IMR-90 (cell line): ENCODE results near the gene TSKS. TPM values are rescaled to one million over a fixed set of nuclear protein-coding genes. Genes with fewer than 3 reads are reported as not detected.

Source experiments
- ATAC-seq: fragments of 200-7000 bp; cut with Tn5 transposase; 2 replicates; pipeline ENCODE4 v1.9.1; 2020; ENCODE audit warnings: low read depth, mild to moderate bottlenecking, moderate library complexity
- BruUV-seq: library from RNA; stranded (reverse); fragments of 400-500 nt; replicated peaks from 2 replicates; lab custom pipeline; 2021; lab: Mats Ljungman, UMichigan
- CTCF ChIA-PET: fragments of 300-600 bp; formaldehyde crosslinking; extraction: SDS; loops from one replicate; lab custom pipeline; 2021; ENCODE audit warnings: antibody characterized with exemption; lab: Yijun Ruan, JAX
- POLR2A ChIA-PET: fragments of 300-600 bp; sonication (Branson Sonifier 250); formaldehyde crosslinking; loops from one replicate; lab custom pipeline; 2022; ENCODE audit warnings: antibody characterized with exemption; ENCODE audit not compliant: unreplicated experiment; lab: Charles Lee
- DNase-seq: peaks from one replicate; pipeline ENCODE4 v3.0.0; 2013
- H2AFZ ChIP-seq: replicated peaks from 2 replicates; pipeline ENCODE3; 2013; ENCODE audit warnings: low read length, mild to moderate bottlenecking; ENCODE audit not compliant: poor library complexity
- H2AK5ac ChIP-seq: 2 replicates; pipeline ENCODE4 v1.6.1; 2013; ENCODE audit warnings: low read depth, low read length, inconsistent platforms
- H2AK9ac ChIP-seq: replicated peaks from 2 replicates; pipeline ENCODE3; 2013; ENCODE audit warnings: mild to moderate bottlenecking, low read depth, low read length, moderate library complexity; ENCODE audit not compliant: poor library complexity
- H2BK120ac ChIP-seq: 2 replicates; pipeline ENCODE4 v1.6.1; 2013; ENCODE audit warnings: low read depth, low read length, inconsistent platforms
- H2BK15ac ChIP-seq: 3 replicates; pipeline ENCODE4 v1.6.1; 2013; ENCODE audit warnings: low read depth, low read length, inconsistent platforms
- H2BK20ac ChIP-seq: 2 replicates; pipeline ENCODE4 v1.6.1; 2013; ENCODE audit warnings: low read depth, mild to moderate bottlenecking, inconsistent platforms, low read length, moderate library complexity
- H2BK5ac ChIP-seq: 2 replicates; pipeline ENCODE4 v1.6.1; 2013; ENCODE audit warnings: mild to moderate bottlenecking, low read depth, low read length, inconsistent platforms; ENCODE audit not compliant: poor library complexity, severe bottlenecking
- H3K14ac ChIP-seq: replicated peaks from 2 replicates; pipeline ENCODE4 v1.6.1; 2013; ENCODE audit warnings: low read depth, low read length, inconsistent platforms
- H3K18ac ChIP-seq: 2 replicates; pipeline ENCODE4 v1.6.1; 2013; ENCODE audit warnings: low read depth, low read length, control low read depth
- H3K23ac ChIP-seq: 2 replicates; pipeline ENCODE4 v1.6.1; 2013; ENCODE audit warnings: low read depth, low read length, inconsistent platforms
- H3K27ac ChIP-seq: 2 replicates; pipeline ENCODE4 v1.5.1; 2013; ENCODE audit warnings: mild to moderate bottlenecking, control low read depth, low read length; ENCODE audit not compliant: insufficient read depth
- H3K27me3 ChIP-seq: 2 replicates; pipeline ENCODE4 v1.6.1; 2013; ENCODE audit warnings: low read length; ENCODE audit not compliant: control insufficient read depth, insufficient read depth
- H3K36me3 ChIP-seq: 2 replicates; pipeline ENCODE4 v1.6.1; 2013; ENCODE audit warnings: low read length, mixed read lengths; ENCODE audit not compliant: control insufficient read depth, insufficient read depth
- H3K4ac ChIP-seq: 2 replicates; pipeline ENCODE4 v1.6.1; 2013; ENCODE audit warnings: low read depth, low read length, inconsistent platforms
- H3K4me1 ChIP-seq: 2 replicates; pipeline ENCODE4 v1.6.1; 2013; ENCODE audit warnings: low read length, mixed read lengths; ENCODE audit not compliant: control insufficient read depth, insufficient read depth
- H3K4me2 ChIP-seq: 2 replicates; pipeline ENCODE4 v1.6.1; 2013; ENCODE audit warnings: low read depth, mild to moderate bottlenecking, control low read depth, low read length, moderate library complexity
- H3K4me3 ChIP-seq: 2 replicates; pipeline ENCODE4 v1.5.1; 2013; ENCODE audit warnings: low read depth, mild to moderate bottlenecking, control low read depth, low read length, moderate library complexity; ENCODE audit not compliant: insufficient read depth
- H3K56ac ChIP-seq: 2 replicates; pipeline ENCODE4 v1.6.1; 2013; ENCODE audit warnings: low read length, inconsistent platforms; ENCODE audit not compliant: insufficient read depth; ENCODE audit errors: extremely low read depth
- H3K79me1 ChIP-seq, 2 experiments: 2 replicates each; pipeline ENCODE4 v1.6.1; 2013; ENCODE audit warnings: low read length in 2 of 2, inconsistent platforms in 1 of 2, low read depth in 1 of 2
- H3K9ac ChIP-seq: 2 replicates; pipeline ENCODE4 v1.6.1; 2013; ENCODE audit warnings: low read depth, low read length, control low read depth
- H3K9me1 ChIP-seq: 2 replicates; pipeline ENCODE4 v1.6.1; 2013; ENCODE audit warnings: low read length, inconsistent platforms; ENCODE audit not compliant: insufficient read depth
- H3K9me3 ChIP-seq: 2 replicates; pipeline ENCODE4 v1.6.1; 2013; ENCODE audit warnings: low read length; ENCODE audit not compliant: control insufficient read depth, insufficient read depth
- H4K20me1 ChIP-seq: 2 replicates; pipeline ENCODE4 v1.6.1; 2013; ENCODE audit warnings: low read length, inconsistent platforms; ENCODE audit not compliant: insufficient read depth
- H4K5ac ChIP-seq: 2 replicates; pipeline ENCODE4 v1.6.1; 2013; ENCODE audit warnings: mild to moderate bottlenecking, low read depth, low read length, control low read depth
- H4K8ac ChIP-seq, 2 experiments: 2 replicates each; pipeline ENCODE4 v1.6.1; 2013; ENCODE audit warnings: low read depth in 2 of 2, low read length in 2 of 2, control low read depth in 1 of 2, inconsistent platforms in 1 of 2
- H4K91ac ChIP-seq: 2 replicates; pipeline ENCODE4 v1.6.1; 2013; ENCODE audit warnings: low read depth, low read length, inconsistent platforms; ENCODE audit not compliant: insufficient read depth
- BHLHE40 ChIP-seq: fragments of 150-350 bp; IDR thresholded peaks from 2 replicates; pipeline ENCODE4 v1.6.1; 2016; ENCODE audit warnings: mild to moderate bottlenecking, low read depth, low read length
- CHD1 ChIP-seq: IDR thresholded peaks from 2 replicates; pipeline ENCODE4 v1.6.1; 2012; ENCODE audit warnings: low read depth, low read length, improper control_type of control experiment
- MAFK ChIP-seq: IDR thresholded peaks from 2 replicates; pipeline ENCODE4 v1.6.1; 2012; ENCODE audit warnings: low read depth, low read length, improper control_type of control experiment
- POLR2A ChIP-seq: IDR thresholded peaks from 2 replicates; pipeline ENCODE4 v1.6.1; 2012; ENCODE audit warnings: mild to moderate bottlenecking, low read depth, low read length
- RFX5 ChIP-seq: IDR thresholded peaks from 2 replicates; pipeline ENCODE4 v1.8.0; 2012; ENCODE audit warnings: low read depth, mild to moderate bottlenecking, low read length, moderate library complexity
- WGBS, 2 experiments: methylation state at CpG; one replicate each; pipeline versions ENCODE4 v1.1.5 to v1.1.7; 2013; ENCODE audit warnings: missing lambda C conversion rate in 2 of 2; ENCODE audit not compliant: insufficient read length in 1 of 2; ENCODE audit errors: extremely low coverage in 2 of 2; 5-methylcytosine and 5-hydroxymethylcytosine counted together
- dilution Hi-C: fragments of 300-500 bp; cut with HindIII; formaldehyde crosslinking; loops from one replicate; pipeline ENCODE4 v1.14.3; 2018; ENCODE audit warnings: low sequenced_read_pairs; ENCODE audit not compliant: unreplicated experiment
- in situ Hi-C: fragments of 300-500 bp; cut with MboI; formaldehyde crosslinking; loops from 3 replicates; pipeline ENCODE4 v1.14.3; 2019; ENCODE audit warnings: low sequenced_read_pairs, inconsistent platforms, mixed read lengths
- intact Hi-C: fragments of 100-400 bp; cut with micrococcal nuclease; formaldehyde crosslinking; loops from 2 replicates; pipeline ENCODE4 v1.10.0; 2022
- polyA plus RNA-seq, 3 experiments: library from polyadenylated mRNA; depleted of rRNA; stranded (reverse); fragments of >200 nt; gene quantifications; 2 replicates each; pipeline ENCODE4 v1.2.3, GENCODE V29; 2012; ENCODE audit warnings: low replicate concordance in 1 of 3
- total RNA-seq: library from RNA; depleted of rRNA; stranded (reverse); fragments of >200 nt; gene quantifications from 2 replicates; pipeline ENCODE4 v1.2.3, GENCODE V29; 2012
- TF ChIP-seq, protein P1 (sequence below): fragments of 150-350 bp; IDR thresholded peaks from 2 replicates; pipeline ENCODE4 v1.6.1; 2017; ENCODE audit warnings: mild to moderate bottlenecking, antibody characterized with exemption, low read length, low read depth

Gene TSKS
- total and polyA plus RNA-seq, 2 of the 4 experiments (the other 2 are of a cell fraction) = not detected

DNA sequence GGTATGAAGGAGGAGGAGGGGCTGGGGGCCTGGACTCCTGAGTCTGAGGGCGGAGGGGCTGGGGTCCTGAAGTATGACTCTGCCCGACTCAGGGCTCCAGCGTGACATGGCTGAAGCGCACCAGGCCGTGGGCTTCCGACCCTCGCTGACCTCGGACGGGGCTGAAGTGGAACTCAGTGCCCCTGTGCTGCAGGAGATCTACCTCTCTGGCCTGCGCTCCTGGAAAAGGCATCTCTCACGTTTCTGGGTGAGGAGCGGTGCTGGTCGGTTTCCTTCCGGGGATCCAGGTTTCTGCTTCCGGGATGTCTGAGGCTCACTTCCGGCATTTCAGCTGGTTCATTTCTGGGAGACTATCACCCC is 71.0 kb downstream of the TSKS start:
- no peaks in the 10 kb centered on the region for H3K27me3 ChIP-seq
- DNase-seq = no peak
- no peak overlapping the region for H2BK5ac ChIP-seq
- BruUV-seq = no TSS peak
- peak overlapping the region; percentile 82; the same call in 1 of the 2 replicates for H2AK5ac ChIP-seq
- no peak overlapping the region for H3K23ac ChIP-seq
- no peak overlapping the region for H3K18ac ChIP-seq
- ChIA-PET POLR2A (no interaction called here), CTCF (no interaction called here)
- in situ Hi-C loops (no loop called here), dilution Hi-C loops (no loop called here), intact Hi-C loops (loop anchor here (5.0 kb wide), 1 partner anchor 110 kb away; no protein-coding TSS in a partner anchor)
- H4K5ac ChIP-seq = peak overlapping the region; percentile 53; the same call in 1 of the 2 replicates
- peaks cover 6% of the 10 kb centered on the region; the same call in 1 of the 2 replicates for H3K9me1 ChIP-seq
- 68% methylated on average over 15 of the region's 16 CpGs; no CpG with 5 or more reads in 1 of the 2 experiments for WGBS, 2 experiments
- H2BK120ac ChIP-seq = no peak overlapping the region
- H3K4me1 ChIP-seq = peaks cover 9% of the 10 kb centered on the region
- no peak overlapping the region; the same call in 1 of the 2 replicates for H3K14ac ChIP-seq
- TF ChIP-seq MAFK = no peak
- TF ChIP-seq BHLHE40 = no peak
- TF ChIP-seq, protein P1, sequence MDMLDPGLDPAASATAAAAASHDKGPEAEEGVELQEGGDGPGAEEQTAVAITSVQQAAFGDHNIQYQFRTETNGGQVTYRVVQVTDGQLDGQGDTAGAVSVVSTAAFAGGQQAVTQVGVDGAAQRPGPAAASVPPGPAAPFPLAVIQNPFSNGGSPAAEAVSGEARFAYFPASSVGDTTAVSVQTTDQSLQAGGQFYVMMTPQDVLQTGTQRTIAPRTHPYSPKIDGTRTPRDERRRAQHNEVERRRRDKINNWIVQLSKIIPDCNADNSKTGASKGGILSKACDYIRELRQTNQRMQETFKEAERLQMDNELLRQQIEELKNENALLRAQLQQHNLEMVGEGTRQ = no peak
- no peak for TF ChIP-seq POLR2A
- TF ChIP-seq RFX5 = no peak
- TF ChIP-seq CHD1 = no peak
- H3K4me2 ChIP-seq = no peak overlapping the region; the same call in 1 of the 2 replicates
- peak overlapping the region; percentile 61; the same call in 1 of the 2 replicates for H3K4ac ChIP-seq
- no peak overlapping the region for H3K4me3 ChIP-seq
- peak overlapping the region; percentile 74 to 98; a peak in 3 of 4 replicates for H4K8ac ChIP-seq
- H2BK15ac ChIP-seq = no peak overlapping the region
- H3K9me3 ChIP-seq = no peaks in the 10 kb centered on the region
- no peak for ATAC-seq
- no peak overlapping the region for H3K27ac ChIP-seq
- no peak overlapping the region for H2BK20ac ChIP-seq
- H2AFZ ChIP-seq = peak overlapping the region; percentile 78
- H3K56ac ChIP-seq = no peak overlapping the region
- H4K20me1 ChIP-seq = peaks cover 11% of the 10 kb centered on the region
- no peak overlapping the region for H3K9ac ChIP-seq
- H4K91ac ChIP-seq = peak overlapping the region; percentile 29; the same call in 1 of the 2 replicates
- peaks cover 14% of the 10 kb centered on the region; the same call in 1 of the 2 replicates for H3K36me3 ChIP-seq
- peak overlapping the region; percentile 78 for H2AK9ac ChIP-seq
- peaks cover 6 to 36% of the 10 kb centered on the region in 2 experiments; a peak in 3 of 4 replicates for H3K79me1 ChIP-seq
